GM12891 (cell line): ENCODE measurements around the gene LRP6.

ENCODE experiments used
- POLR2A ChIP-seq: IDR thresholded peaks from 2 replicates; pipeline ENCODE4 v1.6.1; 2011; ENCODE audit warnings: low read depth, low read length, control low read depth
- POLR2AphosphoS5 ChIP-seq: IDR thresholded peaks from 2 replicates; pipeline ENCODE4 v1.6.1; 2011; ENCODE audit warnings: low read depth, low read length, control low read depth
- SPI1 ChIP-seq: IDR thresholded peaks from 2 replicates; pipeline ENCODE4 v1.6.1; 2011; ENCODE audit warnings: low read depth, low read length, control low read depth
- TAF1 ChIP-seq: IDR thresholded peaks from 2 replicates; pipeline ENCODE4 v1.6.1; 2011; ENCODE audit warnings: low read depth, low read length, control low read depth

DNA sequence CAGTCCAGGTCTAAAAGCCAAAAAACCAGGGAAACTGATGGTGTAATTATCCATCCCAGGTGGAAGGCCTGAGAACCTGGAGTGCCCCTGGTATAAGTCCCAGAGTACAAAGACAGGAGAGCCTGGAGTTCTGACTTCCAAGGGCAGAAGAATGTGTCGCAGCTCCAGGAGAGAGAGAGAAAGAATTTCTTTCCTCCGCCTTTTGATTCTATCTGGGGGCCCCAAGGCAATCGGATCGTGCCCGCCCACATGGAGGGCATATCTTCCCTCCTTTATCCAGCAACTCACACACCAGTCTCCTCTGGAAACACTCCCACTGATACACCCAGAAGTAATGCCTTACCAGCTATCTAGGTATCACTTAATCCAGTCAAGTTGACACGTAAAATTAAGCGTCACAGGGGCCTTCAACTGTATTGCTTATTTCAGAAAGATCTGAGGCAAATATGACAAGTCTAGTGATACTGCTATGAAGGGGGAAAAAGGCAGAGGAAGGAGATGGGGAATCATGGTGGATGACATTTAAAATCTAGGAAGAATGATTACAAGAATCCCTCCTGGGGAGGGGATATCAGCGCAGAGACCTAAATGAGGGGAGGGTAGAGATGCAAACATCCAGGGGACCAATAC lies 30.5 kb upstream of the LRP6 start:
- no peak for TF ChIP-seq POLR2A
- TF ChIP-seq TAF1, result no peak
- no peak for TF ChIP-seq SPI1
- no peak for TF ChIP-seq POLR2AphosphoS5
